GM21737 (cell line): ENCODE results near the gene BRD7.

Source experiments
- ATAC-seq: cut with Tn5 transposase; IDR thresholded peaks from one replicate; pipeline ENCODE4 v1.9.1; 2021; ENCODE audit warnings: mild to moderate bottlenecking, moderate library complexity; ENCODE audit not compliant: unreplicated experiment

BRD7 gene

DNA sequence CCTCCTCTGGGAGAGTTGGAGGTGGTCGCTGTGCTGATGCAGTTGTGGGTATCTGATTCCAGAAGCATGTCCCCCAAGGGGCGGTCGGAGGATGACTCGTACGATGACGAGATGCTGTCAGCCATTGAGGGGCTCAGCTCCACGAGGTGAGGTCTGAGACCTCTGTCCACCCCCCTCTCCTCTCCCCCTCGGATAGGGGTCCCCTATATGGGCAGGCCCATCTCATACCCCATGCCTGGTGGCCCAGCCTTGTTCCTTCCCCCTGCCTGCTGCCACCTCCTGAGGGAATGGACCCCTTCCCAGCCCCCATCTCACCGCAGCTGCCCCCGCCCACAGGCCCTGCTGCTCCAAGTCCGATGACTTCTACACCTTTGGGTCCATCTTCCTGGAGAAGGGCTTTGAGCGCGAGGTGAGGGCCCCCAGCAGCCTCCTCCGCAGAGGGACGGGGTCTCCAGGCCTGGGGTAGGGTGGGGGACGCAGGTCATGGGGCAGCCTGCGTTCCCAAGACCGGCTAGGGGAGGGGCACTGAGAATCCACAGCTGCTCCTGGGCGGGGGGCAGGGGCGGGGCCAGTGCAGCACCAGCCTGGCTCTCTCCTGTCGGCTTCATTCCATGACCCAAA, 63.2 kb downstream of the BRD7 start:
- no peak for ATAC-seq

DNA sequence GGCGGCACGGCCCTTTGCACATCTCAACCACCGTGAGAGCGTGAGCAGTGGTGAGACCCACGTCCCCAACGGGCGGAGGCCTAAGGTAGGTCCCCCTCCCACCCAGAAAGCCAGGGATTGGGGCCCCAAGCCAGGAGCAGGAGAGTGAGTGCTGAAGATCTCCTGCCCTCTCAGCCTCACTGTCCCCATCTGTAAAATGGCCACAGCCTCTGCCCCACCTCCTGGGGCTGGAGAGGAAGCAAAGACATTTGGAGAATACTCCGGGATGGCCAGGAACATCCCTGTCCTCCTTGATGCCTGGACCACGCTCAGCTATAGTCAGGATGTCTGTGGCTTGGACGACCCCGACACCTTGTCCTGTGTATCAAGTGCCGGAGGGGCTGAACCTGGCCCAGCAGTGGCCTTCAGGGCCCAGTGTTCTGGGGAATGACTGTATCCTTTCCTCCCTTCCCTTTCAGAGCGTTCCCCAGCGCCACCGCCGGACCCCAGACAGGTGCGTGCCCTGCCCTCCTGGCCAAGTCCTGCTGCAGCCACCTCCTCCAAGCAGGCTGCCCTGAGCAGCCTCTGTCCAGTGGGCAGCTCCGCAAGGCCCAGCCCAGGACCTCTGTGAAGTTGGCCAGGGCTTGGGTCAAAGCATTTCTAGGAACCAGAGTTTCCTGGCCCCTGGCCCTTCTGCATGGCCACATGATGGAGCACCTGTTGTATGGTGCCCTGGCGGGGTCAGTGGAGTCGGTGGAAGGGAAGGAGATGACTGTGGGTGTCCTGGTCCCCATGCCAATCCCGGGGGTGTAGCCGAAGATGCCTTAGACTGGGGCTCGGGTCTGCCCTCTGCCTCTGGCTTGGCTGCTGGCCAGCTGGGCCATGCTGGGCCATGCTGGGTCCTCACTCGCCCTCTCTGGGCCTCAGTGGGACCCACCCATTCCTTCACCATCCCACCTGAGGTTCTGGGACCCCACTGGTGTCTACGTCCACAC, 64.0 kb downstream of the BRD7 start:
- no peak for ATAC-seq

DNA sequence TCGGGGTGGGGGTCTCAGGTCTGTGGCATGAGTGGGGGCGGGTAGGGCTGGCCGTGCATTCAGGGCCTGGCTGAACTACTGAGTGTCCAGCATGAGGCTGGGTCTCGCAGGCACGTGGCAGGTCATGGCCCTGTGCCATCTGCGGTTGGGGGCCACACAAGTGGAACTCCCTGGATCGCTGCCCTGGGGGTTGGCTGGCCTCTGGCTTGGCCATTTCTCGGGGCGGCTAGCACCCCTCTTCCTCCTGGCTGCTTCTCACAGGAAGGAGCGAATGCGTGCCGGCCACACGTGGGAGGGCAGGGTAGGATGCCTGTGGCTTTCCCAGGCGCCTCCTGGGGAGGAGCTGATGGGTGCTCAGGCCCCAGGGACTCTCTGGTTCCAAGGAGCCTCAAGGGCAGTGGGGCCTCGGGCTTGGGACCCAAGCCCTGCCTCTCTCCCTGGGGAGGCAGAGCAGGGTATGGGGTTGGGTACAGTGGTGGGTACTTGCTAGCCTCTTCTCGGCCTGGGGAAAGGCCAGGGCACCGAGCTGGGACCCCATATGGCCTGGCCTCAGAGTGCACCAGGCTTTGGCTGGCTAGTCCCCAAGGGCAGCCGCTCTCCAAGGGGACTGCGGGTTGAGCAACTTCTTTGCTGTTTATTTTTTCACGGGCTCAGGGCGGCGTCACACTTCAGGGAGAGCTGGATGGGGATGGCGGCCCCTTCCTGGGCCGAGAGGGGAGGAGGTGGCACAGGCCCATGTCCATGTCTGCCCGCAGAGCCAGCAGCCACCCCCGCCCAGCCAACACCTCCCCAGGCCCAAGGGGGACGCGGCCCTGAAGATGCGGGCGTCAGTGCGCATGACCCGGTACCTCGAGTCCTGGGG, 65.0 kb downstream of the BRD7 start:
- ATAC-seq: no peak

DNA sequence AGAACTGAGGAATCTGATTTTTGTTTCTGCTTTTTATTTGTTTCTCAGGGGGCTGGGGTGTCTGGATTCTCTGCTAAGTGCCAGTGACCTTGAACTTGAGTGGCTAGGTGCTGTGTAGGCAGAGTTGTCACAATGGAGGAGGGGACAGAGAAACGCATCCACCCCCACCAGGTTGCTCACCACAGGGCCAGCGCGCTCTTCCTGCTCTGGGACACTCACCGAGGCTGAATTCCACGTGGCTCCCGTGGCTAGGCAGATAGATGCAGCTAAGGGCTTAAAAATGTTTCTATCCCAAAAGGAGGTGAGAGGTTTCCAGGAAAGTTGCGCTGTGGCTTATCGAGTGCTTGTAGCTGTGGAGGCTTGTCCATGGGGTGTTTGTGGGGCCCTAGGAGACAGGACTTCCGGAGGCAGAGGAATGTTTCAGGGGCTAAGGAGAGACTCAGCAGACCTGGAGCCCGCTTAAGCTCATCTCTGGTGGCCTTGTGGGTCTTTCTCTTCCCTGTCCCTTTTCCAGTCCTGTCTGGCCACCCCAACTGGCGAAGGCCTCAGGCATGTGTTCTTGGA, 65.7 kb downstream of the BRD7 start:
- ATAC-seq: no peak

DNA sequence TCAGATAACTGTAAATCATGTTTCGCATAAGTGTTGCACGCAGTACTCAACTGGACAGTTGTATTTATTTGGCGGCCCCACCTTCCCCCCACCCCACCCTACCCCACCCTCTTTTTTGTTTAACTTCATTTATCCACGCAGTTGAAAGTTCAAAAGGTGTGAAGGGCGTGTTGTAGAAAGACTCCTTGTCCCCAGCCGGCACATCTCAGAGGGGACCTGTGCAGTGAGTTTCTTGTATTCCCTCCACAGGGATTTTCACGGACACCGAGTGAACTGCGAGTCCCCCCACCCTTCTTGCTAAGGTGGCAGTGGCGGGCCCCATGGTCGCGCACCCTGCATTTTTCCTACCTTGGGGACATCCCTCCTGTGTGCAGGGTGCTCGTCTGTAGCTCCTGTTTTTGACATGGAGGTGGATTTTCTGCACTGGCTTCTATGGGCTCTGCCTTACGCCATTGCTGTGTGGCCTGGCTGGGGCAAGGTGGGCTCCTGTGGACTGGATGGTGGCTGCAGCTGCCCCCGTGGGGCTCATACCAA, 66.2 kb downstream of the BRD7 start:
- no peak for ATAC-seq

DNA sequence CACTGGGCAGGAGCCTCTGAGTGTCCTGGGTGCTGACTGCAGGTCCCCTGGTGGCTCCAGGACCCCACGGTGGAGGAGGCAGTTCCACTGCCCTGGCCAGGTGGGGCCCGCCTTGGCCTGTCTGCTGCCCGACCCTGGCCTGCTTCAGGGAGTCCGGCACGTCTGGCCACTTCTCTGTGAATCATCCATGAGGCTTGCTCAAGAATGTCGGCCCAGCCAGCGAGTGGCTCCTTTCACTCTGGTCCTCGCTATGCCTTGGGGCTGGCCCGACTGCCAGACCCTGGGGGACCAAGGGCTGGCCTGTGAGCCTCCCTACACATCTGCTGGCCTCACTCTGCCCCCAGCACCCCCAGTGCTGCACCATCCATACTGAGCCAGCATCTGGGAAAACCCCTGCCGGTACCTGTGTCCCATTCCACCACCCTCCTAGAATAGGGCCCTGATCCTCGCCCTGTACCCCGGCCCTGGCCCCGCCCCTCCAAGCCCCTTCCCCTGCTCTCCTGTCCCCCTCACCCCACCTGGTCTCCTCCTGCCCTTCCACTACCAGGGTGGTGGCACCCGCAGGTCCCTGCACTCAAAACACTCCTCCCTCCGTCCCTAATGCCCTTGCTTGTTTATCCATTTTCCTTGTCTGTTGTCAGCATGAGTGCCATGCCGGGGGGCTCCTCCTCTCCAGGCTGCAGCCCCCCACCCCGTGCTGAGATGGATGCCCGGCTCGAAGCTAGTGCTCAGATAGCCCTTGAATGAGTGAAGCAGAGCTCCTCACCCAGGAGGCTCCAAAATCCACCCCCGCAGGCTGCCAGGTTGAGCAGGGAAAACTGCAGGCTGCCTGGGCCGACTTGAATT, 66.9 kb downstream of the BRD7 start:
- ATAC-seq: no peak

DNA sequence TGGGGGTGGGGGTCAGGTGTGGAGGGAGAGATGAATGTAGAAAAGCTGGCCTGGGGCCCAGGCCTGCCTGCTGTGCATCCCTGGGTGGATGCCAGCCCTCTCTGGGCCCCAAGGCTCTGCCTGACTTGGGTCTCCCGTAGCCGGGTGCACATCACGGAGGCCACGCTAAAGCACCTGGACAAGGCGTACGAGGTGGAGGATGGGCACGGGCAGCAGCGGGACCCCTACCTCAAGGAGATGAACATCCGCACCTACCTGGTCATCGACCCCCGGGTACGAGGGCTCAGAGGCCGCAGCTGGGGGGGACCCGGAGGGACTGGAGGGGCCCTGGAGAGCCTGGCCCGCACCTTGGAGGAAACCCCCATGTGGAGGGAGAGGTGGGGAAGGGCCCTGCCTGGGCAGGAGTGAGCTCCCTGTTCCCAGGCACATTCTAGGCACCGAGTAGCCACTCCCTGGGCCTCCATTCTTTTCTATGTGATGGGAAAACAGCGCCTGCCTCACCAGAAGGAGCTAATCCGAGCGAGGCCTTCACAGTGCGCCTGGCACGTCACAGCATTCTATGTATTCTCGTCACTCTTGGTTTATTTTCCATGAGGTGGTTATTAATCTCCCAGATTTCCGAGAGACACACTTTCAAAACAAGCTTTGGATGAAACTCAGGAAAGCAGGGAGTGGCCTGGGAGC, 67.7 kb downstream of the BRD7 start:
- ATAC-seq: no peak

DNA sequence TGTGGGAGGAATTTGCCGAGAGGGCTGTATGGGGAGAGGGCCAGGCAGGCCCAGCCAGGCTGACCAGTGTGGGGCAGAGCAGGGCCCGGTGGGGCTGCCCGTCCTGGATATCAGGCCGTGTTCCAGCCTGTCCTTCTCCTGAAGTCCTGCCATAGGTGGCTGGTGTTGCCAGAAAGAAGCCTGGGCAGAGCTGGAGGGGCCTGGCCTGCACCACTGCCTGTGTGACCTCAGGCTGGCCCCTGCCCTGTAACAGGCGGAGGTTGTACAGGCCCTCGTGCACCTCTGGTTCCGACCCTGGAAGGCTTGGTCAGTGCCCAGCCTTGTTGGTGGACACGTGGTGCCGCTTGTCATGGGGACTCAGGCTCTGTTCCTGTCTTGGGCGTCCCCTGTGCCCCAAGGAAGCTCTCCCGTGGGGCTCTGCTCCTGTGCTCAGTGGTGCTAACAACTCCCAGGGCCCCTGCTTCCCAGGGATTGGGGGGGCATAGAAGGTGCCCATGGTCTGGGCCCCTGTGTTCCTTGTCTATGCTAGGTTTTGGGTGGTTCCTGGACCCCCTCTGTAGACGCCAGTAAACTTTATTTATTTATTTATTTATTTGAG, 69.2 kb downstream of the BRD7 start:
- ATAC-seq: no peak

DNA sequence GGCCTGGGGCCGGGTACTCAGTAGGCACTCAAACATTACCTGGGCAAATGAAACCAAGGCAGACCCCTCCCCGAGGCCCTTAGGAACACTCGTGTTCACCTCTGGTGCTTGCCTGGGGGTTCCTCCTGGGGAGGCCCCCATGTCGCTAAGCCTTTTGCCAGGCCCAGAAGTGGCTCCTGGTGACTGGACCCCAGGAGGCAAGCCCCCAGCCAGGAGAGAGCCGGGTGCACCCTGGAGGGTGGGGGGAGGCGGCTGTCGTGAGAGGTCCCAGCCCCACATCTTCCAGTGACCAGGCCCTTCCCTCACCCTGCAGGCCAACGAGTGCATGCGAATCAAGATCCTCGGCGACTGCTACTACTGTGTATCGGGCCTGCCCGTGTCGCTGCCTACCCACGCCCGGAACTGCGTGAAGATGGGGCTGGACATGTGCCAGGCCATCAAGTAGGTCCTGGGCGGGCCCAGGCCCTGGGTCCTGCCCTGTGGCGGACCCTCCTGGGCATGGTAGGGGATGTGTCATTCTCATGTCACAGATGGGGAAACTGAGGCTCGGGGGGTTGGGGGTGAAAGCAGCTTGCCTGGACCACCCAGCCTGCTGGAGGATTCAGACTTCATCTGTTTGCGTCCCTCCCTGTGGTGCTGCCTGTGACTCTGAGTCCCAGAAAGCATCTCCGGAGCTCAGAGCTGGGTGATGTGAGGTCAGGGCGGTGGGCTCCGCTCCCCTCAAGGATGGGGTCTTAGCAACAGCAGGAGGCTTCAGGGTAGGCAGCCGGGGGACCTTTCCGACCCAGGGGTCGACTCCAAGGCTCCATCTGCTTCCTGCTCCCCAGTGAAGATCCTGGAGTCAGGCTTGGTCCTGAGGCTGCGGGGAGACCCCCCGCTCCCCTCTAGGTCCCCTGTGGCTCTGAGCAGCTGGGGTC, 69.9 kb downstream of the BRD7 start:
- no peak for ATAC-seq

DNA sequence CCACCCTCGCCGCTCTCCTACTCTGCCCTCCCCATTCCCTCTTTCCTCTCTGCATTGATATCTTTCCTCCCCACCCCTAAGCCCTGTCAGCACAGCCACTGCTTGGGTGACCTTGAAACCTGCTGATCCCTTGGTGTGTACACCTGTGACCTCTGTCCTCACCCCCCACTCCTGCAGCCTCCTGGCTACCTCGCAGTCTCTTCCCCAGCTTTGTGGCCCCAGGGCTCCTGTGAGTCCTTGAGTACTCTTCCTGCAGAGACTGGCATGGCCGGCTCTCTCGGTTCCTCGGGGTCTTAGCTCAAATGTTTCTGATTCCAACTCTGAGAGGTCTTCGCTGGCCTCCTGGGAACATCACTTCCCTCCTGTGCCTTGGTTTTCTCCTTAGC, 70.7 kb downstream of the BRD7 start:
- no peak for ATAC-seq

DNA sequence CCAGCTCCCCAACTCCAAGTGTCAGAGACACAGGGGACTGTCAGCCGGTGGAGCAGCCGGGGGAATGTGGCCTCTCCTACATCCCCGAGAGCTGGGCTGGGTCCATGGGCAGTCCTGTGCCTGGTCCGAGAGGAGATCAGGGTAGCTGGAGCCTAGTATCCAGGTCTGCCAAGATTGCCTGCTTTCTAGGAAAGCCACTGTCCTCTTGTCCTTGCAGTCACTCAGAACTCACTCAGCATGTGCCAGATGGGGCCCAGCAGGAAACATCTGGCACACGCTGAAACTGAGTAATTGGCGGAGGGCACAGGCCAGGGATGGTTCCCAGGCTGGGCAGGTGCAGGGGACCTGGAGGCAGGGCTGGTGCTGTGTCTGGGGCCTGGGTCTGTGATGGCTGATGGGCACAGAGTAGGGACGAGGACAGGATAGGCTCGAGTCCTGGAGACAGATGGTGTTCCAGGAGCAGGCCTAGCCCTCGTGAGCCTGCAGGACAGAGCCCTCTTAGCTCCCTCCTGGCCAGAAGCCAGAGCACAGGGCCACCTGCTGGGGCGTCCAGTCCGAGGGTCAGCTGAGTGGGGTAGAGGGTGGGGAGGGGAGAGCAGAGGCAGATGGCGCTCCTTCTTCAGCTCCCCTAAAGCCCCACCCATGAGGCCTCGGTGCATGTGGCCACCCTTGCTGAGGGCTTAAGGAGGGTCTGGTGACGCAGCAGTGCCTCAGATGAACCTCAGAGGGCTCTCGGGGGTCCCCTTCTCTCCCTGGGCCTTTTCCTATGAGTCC, 71.3 kb downstream of the BRD7 start:
- no peak for ATAC-seq

DNA sequence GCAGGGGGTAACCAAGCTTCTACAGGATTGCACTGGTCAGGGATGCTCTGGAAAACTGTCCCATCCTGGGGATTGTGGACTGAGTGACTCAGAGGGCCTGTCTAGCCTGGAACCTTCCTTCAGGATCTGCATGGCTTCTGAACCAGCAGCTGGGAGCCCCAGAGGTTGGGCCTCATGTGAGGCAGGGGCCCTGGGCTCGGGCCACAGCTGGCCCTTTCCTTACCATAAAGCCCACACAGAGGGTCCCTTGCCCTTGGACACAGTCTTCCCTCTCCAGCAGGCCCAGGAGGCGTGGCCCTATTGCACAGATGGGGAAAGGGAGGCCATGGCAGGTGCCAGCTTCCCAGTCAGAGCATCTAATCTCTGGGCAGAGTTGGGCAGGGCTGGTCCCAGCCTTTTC, 72.0 kb downstream of the BRD7 start:
- no peak for ATAC-seq

DNA sequence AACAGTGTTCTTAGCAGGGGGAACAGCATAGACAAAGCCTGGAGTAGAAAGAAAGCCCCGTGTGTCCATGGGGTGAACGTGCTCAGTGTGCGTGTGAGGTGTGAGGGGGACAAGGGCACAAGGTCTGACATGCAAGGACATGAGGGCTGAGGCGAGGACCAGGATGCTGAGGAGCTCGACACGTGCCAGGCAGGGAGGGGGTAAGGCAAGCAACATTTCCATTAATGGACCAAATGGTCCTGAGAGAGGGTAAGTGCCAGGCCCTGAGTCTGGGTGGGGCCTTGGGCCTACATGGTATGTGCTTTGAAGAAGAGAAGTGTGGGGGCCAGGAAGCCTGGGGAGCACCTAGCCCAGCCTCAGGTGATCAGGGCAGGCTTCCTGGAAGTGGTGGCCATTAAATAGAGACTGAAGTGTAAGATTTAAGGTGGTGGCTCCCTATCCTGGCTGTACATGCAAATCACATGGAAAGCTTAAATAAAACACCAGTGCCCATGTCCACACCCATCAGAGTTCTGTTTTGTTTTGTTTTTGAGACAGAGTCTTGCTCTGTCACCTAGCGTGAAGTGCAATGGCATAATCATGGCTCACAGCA, 73.2 kb downstream of the BRD7 start:
- no peak for ATAC-seq

DNA sequence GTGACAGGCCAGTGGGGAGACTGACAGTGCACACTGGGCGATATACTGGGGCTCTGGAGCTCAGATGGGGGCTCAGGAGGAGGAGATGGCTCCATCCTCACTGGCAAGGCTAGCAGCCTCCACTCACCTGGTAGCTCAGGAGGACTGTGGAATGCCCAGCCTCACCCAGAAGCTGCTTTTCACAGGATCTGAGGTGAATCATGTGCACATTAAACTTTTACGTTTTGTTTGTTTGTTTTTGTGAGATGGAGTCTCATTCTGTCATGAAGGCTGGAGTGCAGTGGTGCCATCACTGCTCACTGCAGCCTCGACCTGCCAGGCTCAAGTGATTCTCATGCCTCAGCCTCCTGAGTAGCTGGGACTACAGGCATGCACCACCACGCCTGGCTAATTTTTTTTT, 73.8 kb downstream of the BRD7 start:
- no peak for ATAC-seq

DNA sequence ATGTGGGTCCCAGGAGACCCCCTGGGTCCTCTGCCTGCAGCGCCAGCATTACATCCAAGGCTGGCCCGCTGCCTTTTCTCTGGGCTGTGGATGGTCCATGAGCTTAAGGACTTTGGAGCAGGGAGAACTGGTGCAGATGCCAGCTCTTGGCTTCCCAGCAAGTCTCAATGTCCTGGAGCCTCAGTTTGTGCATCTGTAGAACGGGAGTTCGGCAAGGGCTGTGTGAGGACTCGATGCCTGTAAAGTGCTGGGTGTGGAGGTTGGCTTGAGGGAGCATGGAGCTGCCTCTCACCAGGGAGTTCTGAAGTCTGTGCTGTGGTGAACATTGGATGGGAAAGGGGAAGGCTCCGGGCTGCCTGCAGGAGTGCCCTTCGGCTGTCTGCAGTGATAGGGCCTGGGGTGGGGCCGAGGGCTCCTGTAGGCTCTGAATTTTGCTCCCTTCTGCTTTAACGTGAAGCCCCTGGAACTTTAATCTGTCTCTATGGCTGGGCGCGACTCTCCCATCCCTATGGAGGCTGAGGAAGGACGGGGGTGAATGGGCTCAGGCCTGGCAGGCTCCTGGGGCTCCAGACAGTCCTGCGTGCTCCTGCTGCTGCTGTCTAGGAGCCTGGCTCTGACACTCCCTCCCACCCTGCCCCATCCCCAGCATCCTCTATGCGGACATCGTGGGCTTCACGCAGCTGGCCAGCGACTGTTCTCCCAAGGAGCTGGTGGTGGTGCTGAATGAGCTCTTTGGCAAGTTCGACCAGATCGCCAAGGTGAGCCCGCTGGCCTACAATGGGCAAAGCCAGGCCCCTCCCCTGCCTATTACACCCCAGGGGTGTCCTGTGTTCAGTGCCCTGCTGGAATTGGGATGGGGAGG, 74.6 kb downstream of the BRD7 start:
- no peak for ATAC-seq
